Measurements from ENCODE around the gene POLD3. TPM values are rescaled to one million over a fixed set of nuclear protein-coding genes. Genes with fewer than 3 reads are reported as not detected.
A peak's percentile ranks its signal among the peaks of the same experiment; 100 is the strongest.

The POLD3 gene
- total RNA-seq, 2 donors from 2014 or later, result 38.5 to 52.2 TPM

DNA sequence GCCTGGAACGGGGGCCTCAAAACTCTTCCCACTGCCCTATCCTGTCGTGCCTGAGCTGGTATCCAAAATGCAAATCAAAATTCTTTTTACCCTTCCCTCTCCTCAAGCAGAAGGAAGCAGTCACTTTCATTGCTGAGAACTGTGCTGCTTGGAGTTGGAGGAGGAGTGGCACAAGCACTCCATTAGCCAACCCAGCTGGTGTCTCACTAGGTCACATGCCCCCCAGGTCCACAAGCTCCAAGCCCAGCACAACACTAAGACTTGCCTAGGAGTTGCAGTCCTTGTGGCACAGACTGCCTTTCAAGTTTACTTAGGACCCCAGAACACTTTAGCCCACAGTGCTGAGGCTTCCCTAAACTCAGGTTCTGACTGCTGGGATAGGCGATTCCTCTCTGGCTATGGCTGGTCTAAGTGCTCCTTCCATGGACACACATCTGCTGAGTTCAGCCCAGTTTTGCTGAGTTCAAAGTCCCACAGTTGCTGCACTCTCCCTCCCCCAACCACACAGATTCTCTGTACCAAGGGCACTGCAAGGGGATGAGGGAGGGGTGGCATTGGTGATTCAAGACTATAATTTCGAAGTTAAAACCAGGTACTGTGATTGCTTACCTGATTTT lies 70.2 kb downstream of the POLD3 start:
- no peak overlapping the region for H3K4me3 ChIP-seq (ENCODE audit: low read length)
- Mint-ChIP-seq H3K27me3 (ENCODE audit: insufficient read depth) (no peaks in the 10 kb centered on the region), H3K4me1 (peaks cover 5% of the 10 kb centered on the region), H3K4me3 (no peak overlapping the region), H3K27ac (no peak overlapping the region), H3K36me3 (ENCODE audit: low read depth) (peaks cover 22% of the 10 kb centered on the region), H3K9me3 (peaks cover 23% of the 10 kb centered on the region)
- TF ChIP-seq, protein P1, sequence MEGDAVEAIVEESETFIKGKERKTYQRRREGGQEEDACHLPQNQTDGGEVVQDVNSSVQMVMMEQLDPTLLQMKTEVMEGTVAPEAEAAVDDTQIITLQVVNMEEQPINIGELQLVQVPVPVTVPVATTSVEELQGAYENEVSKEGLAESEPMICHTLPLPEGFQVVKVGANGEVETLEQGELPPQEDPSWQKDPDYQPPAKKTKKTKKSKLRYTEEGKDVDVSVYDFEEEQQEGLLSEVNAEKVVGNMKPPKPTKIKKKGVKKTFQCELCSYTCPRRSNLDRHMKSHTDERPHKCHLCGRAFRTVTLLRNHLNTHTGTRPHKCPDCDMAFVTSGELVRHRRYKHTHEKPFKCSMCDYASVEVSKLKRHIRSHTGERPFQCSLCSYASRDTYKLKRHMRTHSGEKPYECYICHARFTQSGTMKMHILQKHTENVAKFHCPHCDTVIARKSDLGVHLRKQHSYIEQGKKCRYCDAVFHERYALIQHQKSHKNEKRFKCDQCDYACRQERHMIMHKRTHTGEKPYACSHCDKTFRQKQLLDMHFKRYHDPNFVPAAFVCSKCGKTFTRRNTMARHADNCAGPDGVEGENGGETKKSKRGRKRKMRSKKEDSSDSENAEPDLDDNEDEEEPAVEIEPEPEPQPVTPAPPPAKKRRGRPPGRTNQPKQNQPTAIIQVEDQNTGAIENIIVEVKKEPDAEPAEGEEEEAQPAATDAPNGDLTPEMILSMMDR (conservative IDR thresholded peaks at IDR 0.05), result no peak
- no peaks in the 10 kb centered on the region for H3K27me3 ChIP-seq (ENCODE audit: control insufficient read depth, insufficient read depth, low read length, poor library complexity, severe bottlenecking)
- no peaks in the 10 kb centered on the region for H3K36me3 ChIP-seq (ENCODE audit: control insufficient read depth, insufficient read depth, low read length)
- H3K27ac ChIP-seq (ENCODE audit: low read depth, low read length), result no peak overlapping the region
- 87 to 100% methylated on average over 3 to 4 of the region's 4 CpGs for WGBS, 2 experiments (ENCODE audit: insufficient coverage in 1 of 2, insufficient read length in 1 of 2)
- H3K4me1 ChIP-seq (ENCODE audit: control insufficient read depth, insufficient read depth, low read length), result no peaks in the 10 kb centered on the region
- H3K9me3 ChIP-seq (ENCODE audit: control insufficient read depth, low read length), result peaks cover 24% of the 10 kb centered on the region
- no peak for DNase-seq
- no peak overlapping the region for H3K9ac ChIP-seq (ENCODE audit: extremely low read depth, low read length, poor library complexity, severe bottlenecking)

- H3K27me3 ChIP-seq (ENCODE audit: control insufficient read depth, insufficient read depth, low read length, poor library complexity, severe bottlenecking), result no peaks in the 10 kb centered on the region
- no peak overlapping the region for H3K9ac ChIP-seq (ENCODE audit: extremely low read depth, low read length, poor library complexity, severe bottlenecking)
- no peak overlapping the region for H3K27ac ChIP-seq (ENCODE audit: low read depth, low read length)
- H3K9me3 ChIP-seq (ENCODE audit: control insufficient read depth, low read length), result peaks cover 18% of the 10 kb centered on the region
- TF ChIP-seq, protein P1 (conservative IDR thresholded peaks at IDR 0.05), result no peak
- peaks cover 17% of the 10 kb centered on the region for H3K9me3 Mint-ChIP-seq
- no peaks in the 10 kb centered on the region for H3K27me3 Mint-ChIP-seq (ENCODE audit: insufficient read depth)
- no peaks in the 10 kb centered on the region for H3K4me1 ChIP-seq (ENCODE audit: control insufficient read depth, insufficient read depth, low read length)
- DNase-seq, result no peak
- no peak overlapping the region for H3K4me3 ChIP-seq (ENCODE audit: low read length)
- H3K36me3 Mint-ChIP-seq (ENCODE audit: low read depth), result peaks cover 15% of the 10 kb centered on the region
- no peak overlapping the region for H3K4me3 Mint-ChIP-seq
- WGBS, 2 experiments (ENCODE audit: insufficient coverage in 1 of 2, insufficient read length in 1 of 2), result 83% methylated on average over 1 of the region's 1 CpG; no CpG with 5 or more reads in 1 of the 2 experiments
- peaks cover 5% of the 10 kb centered on the region for H3K4me1 Mint-ChIP-seq
- H3K36me3 ChIP-seq (ENCODE audit: control insufficient read depth, insufficient read depth, low read length), result no peaks in the 10 kb centered on the region
- H3K27ac Mint-ChIP-seq, result no peak overlapping the region
Measured at GRCh38 chr11:74663315-74663714, 70.9 kb downstream of the POLD3 start.

DNA sequence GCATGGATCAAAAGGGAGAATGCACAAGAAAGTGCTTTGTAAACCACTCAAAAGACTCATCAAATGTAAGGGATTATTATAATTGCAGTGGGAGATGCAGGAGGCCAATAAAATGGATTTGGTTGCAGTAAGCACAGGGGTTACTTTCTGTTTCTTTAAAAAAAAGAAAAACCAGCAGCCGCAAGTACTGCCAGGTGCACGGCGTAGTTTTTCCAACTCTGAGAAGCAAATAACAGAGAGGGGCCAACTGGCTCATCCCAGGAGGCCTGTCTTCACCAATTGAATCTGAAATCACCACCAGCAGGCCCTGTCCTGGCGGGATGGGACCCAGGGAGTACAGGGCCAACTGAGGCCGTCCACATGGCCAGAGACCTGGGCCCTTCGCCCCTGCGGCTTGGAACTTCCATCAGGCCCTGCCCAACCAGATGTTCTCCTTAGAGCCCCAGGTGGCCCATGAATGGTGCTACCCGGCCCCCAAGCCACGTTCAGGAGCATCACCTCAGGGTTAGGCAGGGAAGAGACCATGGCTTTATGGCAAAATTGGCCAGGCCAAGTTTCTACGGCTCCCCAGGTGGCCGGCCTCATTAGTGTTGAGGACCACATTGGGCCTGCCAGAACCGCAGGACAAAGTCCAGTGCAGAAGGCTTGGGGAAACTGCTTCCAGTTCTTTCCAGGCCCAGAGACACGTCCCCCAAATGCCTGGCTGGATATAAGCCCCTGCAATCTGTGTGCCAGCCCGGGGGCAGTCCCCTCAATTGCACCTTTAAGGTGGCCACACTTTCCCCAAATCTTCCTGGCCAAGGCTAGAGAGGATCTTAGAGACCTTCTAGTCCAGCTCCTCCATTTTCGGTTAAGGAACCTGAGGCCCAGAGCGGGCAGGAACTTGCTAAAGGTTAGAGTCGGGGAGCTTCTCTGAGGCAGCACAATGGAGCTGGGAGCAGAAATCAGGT lies 77.1 kb downstream of the POLD3 start:
- DNase-seq, result peak; percentile 30
- WGBS, 2 experiments (ENCODE audit: insufficient coverage in 1 of 2, insufficient read length in 1 of 2), result 93 to 98% methylated on average over 16 to 17 of the region's 17 CpGs
- Mint-ChIP-seq H3K4me1 (peaks cover 8% of the 10 kb centered on the region), H3K4me3 (no peak overlapping the region), H3K27ac (no peak overlapping the region), H3K9me3 (peaks cover 3% of the 10 kb centered on the region), H3K27me3 (ENCODE audit: insufficient read depth) (peaks cover 1% of the 10 kb centered on the region), H3K36me3 (ENCODE audit: low read depth) (peaks cover 2% of the 10 kb centered on the region)
- no peaks in the 10 kb centered on the region for H3K36me3 ChIP-seq (ENCODE audit: control insufficient read depth, insufficient read depth, low read length)
- H3K9ac ChIP-seq (ENCODE audit: extremely low read depth, low read length, poor library complexity, severe bottlenecking), result no peak overlapping the region
- TF ChIP-seq, protein P1 (conservative IDR thresholded peaks at IDR 0.05), result no peak
- H3K4me1 ChIP-seq (ENCODE audit: control insufficient read depth, insufficient read depth, low read length), result no peaks in the 10 kb centered on the region
- no peak overlapping the region for H3K27ac ChIP-seq (ENCODE audit: low read depth, low read length)
- peaks cover 7% of the 10 kb centered on the region for H3K9me3 ChIP-seq (ENCODE audit: control insufficient read depth, low read length)
- no peak overlapping the region for H3K4me3 ChIP-seq (ENCODE audit: low read length)
- no peaks in the 10 kb centered on the region for H3K27me3 ChIP-seq (ENCODE audit: control insufficient read depth, insufficient read depth, low read length, poor library complexity, severe bottlenecking)

All from endodermal cell (in vitro differentiated cells).